AG04449 (cell line): ENCODE measurements around the gene POLA1.

Experiments used
- CTCF ChIA-PET: fragments of 350-600 bp; formaldehyde crosslinking; extraction: SDS; loops from one replicate; lab custom pipeline; 2021; ENCODE audit warnings: antibody characterized with exemption; lab: Yijun Ruan, JAX
- POLR2A ChIA-PET: fragments of 400-600, 350-600 bp; formaldehyde crosslinking; extraction: SDS; loops from one replicate; lab custom pipeline; 2020; ENCODE audit warnings: antibody characterized with exemption, inconsistent platforms; lab: Yijun Ruan, JAX
- DNase-seq: peaks from one replicate; pipeline ENCODE4 v3.0.0-alpha.2; 2010; ENCODE audit warnings: low read depth, low spot score
- H3K4me3 ChIP-seq: 2 replicates; pipeline ENCODE4 v1.5.1; 2011; ENCODE audit warnings: low read depth, mild to moderate bottlenecking, control low read depth, low read length
- CTCF ChIP-seq: IDR thresholded peaks from one replicate; pipeline ENCODE4 v1.5.1; 2011; ENCODE audit warnings: mild to moderate bottlenecking, moderate library complexity, low read length, control low read depth, inconsistent platforms; ENCODE audit not compliant: insufficient read depth; ENCODE audit errors: missing control alignments

The POLA1 gene

GRCh38 chrX:24662352-24662751, 31.4 kb upstream of the POLA1 start:
- DNase-seq, result no peak
- no peak overlapping the region for H3K4me3 ChIP-seq
- CTCF ChIA-PET, result no interaction called here
- TF ChIP-seq CTCF, result no peak
- POLR2A ChIA-PET, result no interaction called here

- ChIA-PET POLR2A (no interaction called here), CTCF (interaction anchor here (1.0 kb wide), 1 partner anchor 8 kb away, joined by 4 read pairs; no protein-coding TSS in a partner anchor)
- no peak for TF ChIP-seq CTCF
- DNase-seq, result no peak
- no peak overlapping the region for H3K4me3 ChIP-seq
These were observed 25.6 kb upstream of the POLA1 start for GRCh38 chrX:24668111-24668510.

GRCh38 chrX:24672701-24673190, 21.0 kb upstream of the POLA1 start:
- no peak for TF ChIP-seq CTCF
- no peak for DNase-seq
- POLR2A ChIA-PET, result no interaction called here
- CTCF ChIA-PET, result no interaction called here
- H3K4me3 ChIP-seq, result no peak overlapping the region

- DNase-seq, result no peak
- no peak overlapping the region for H3K4me3 ChIP-seq
- ChIA-PET POLR2A (no interaction called here), CTCF (no interaction called here)
- no peak for TF ChIP-seq CTCF
These were observed 20.3 kb upstream of the POLA1 start for GRCh38 chrX:24673424-24673823.

GRCh38 chrX:24676403-24677024, 17.2 kb upstream of the POLA1 start:
- POLR2A ChIA-PET, result no interaction called here
- no peak overlapping the region for H3K4me3 ChIP-seq
- no peak for DNase-seq
- CTCF ChIA-PET, result interaction anchor here (0.7 to 3.2 kb wide), 7 partner anchors 9 to 467 kb away, joined by 3 to 11 read pairs (median 4); partner anchors contain the start of gene POLA1
- TF ChIP-seq CTCF, result peak; percentile 33

- DNase-seq, result no peak
- no peak for TF ChIP-seq CTCF
- no peak overlapping the region for H3K4me3 ChIP-seq
- CTCF ChIA-PET, result no interaction called here
- POLR2A ChIA-PET, result no interaction called here
These were observed 10.8 kb upstream of the POLA1 start for GRCh38 chrX:24682739-24683432.
